ENCODE results near the gene DNAJB6. TPM values are rescaled to one million over a fixed set of nuclear protein-coding genes. Genes with fewer than 3 reads are reported as not detected.

DNAJB6 gene
- 82.5 TPM for total RNA-seq (2021; ENCODE audit: unreplicated experiment)
- polyA plus RNA-seq (2012) = 49.6 and 52.8 TPM in 2 replicates
- Bru-seq, nascent RNA = percentile 90 among the genes with signal in this experiment
- percentile 83 among the genes with signal in this experiment for BruChase-seq, experiment 1, labeled RNA remaining after a 6-hour chase
- BruChase-seq, experiment 2, labeled RNA remaining after a 2-hour chase = percentile 81 among the genes with signal in this experiment
- long read RNA-seq, full-length matches to known transcripts = 198 of 229 reads
- long read RNA-seq, partial matches to known transcripts = 11 of 229 reads
- long read RNA-seq, other reads (novel, unspliced or antisense) = 20 of 229 reads

GRCh38 chr7:157336383-157337315 lies at the start of gene DNAJB6:
TSS of gene DNAJB6 (plus strand) at chr7:157337004. CDS start at chr7:157358573, 21,569 bp downstream.
- H3K9ac ChIP-seq (ENCODE audit: low read length) = peak within 1 kb of the TSS; percentile 89
- H3K9me2 ChIP-seq (ENCODE audit: insufficient read depth) = no peaks in the 10 kb centered on the region
- ATAC-seq = peak; percentile 73
- H3K4me3 ChIP-seq (replicated peaks in 1 of 2; ENCODE audit: low read depth in 1 of 2, low read length in 2 of 2) = peak within 1 kb of the TSS; percentile 54 to 91
- ChIA-PET POLR2A (no interaction called here), CTCF (no interaction called here), RAD21 (ENCODE audit: low non-redundant PET in 1 of 2, low total read pairs in 2 of 2, uncharacterized antibody in 2 of 2, unreplicated experiment in 2 of 2) (no interaction called here)
- H3K27me3 ChIP-seq (ENCODE audit: insufficient read depth, low read length) = no peaks in the 10 kb centered on the region
- H3K9me3 ChIP-seq (ENCODE audit: control insufficient read depth in 1 of 2, insufficient read depth in 1 of 2, low read depth in 1 of 2, low read length in 2 of 2) = no peaks in the 10 kb centered on the region
- H3K4me1 ChIP-seq (ENCODE audit: control insufficient read depth in 1 of 2, insufficient read depth in 2 of 2, low read length in 2 of 2) = peaks cover 17 to 45% of the 10 kb centered on the region in 2 experiments
- H3K36me3 ChIP-seq (ENCODE audit: control insufficient read depth in 1 of 2, insufficient read depth in 2 of 2, low read length in 2 of 2) = no peaks in the 10 kb centered on the region
- peaks cover 44% of the 10 kb centered on the region for H3K79me2 ChIP-seq (ENCODE audit: insufficient read depth, low read length)
- H3K27ac ChIP-seq (ENCODE audit: low read depth, low read length) = peak within 1 kb of the TSS; percentile 59
- H4K20me1 ChIP-seq (ENCODE audit: insufficient read depth) = peaks cover 14% of the 10 kb centered on the region; the same call in 1 of the 2 replicates
- intact Hi-C loops (cut with micrococcal nuclease) = no loop called here
- H2AFZ ChIP-seq (ENCODE audit: low read depth, low read length, poor library complexity, severe bottlenecking) = no peak within 1 kb of the TSS
- peak; percentile 72 for DNase-seq (ENCODE audit: low read depth, low spot score)
- peak within 1 kb of the TSS; percentile 96 for H3K4me2 ChIP-seq (ENCODE audit: low read length)
- no TSS peak for BruUV-seq (replicated peaks)
- no peak for TF ChIP-seq ATF3 (IDR thresholded peaks at IDR 0.05)
- TF ChIP-seq, protein P1, sequence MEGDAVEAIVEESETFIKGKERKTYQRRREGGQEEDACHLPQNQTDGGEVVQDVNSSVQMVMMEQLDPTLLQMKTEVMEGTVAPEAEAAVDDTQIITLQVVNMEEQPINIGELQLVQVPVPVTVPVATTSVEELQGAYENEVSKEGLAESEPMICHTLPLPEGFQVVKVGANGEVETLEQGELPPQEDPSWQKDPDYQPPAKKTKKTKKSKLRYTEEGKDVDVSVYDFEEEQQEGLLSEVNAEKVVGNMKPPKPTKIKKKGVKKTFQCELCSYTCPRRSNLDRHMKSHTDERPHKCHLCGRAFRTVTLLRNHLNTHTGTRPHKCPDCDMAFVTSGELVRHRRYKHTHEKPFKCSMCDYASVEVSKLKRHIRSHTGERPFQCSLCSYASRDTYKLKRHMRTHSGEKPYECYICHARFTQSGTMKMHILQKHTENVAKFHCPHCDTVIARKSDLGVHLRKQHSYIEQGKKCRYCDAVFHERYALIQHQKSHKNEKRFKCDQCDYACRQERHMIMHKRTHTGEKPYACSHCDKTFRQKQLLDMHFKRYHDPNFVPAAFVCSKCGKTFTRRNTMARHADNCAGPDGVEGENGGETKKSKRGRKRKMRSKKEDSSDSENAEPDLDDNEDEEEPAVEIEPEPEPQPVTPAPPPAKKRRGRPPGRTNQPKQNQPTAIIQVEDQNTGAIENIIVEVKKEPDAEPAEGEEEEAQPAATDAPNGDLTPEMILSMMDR (IDR thresholded peaks at IDR 0.05 in 2 of 3, conservative IDR thresholded peaks at IDR 0.05 in 1 of 3; ENCODE audit: borderline replicate concordance in 1 of 3, insufficient read depth in 1 of 3, low read depth in 2 of 3, low read length in 2 of 3) = no peak
- 0 out of 2 replicates have a peak, but pooled peaks have one; percentile 18 for TF ChIP-seq SIN3A (IDR thresholded peaks at IDR 0.05; ENCODE audit: low read depth)
- no peak for TF ChIP-seq REST (IDR thresholded peaks at IDR 0.05; ENCODE audit: low read depth)
- peak; percentile 64; the same call in 1 of the 2 replicates for TF ChIP-seq ZFX (IDR thresholded peaks at IDR 0.05)
- TF ChIP-seq CBX3 (IDR thresholded peaks at IDR 0.05; ENCODE audit: low read depth) = no peak
- no peak for TF ChIP-seq JUND (IDR thresholded peaks at IDR 0.05)
- no peak for TF ChIP-seq POLR2A (IDR thresholded peaks at IDR 0.05; ENCODE audit: borderline replicate concordance, extremely low read depth, insufficient read depth, insufficient read length)
- peak; percentile 61; the same call in 1 of the 2 replicates for TF ChIP-seq ELF1 (IDR thresholded peaks at IDR 0.05; ENCODE audit: borderline replicate concordance, low read depth)
- no peak for TF ChIP-seq ZNF274 (IDR thresholded peaks at IDR 0.05; ENCODE audit: low read depth, low read length)
- no peak for TF ChIP-seq YY1 (IDR thresholded peaks at IDR 0.05; ENCODE audit: extremely low read depth, insufficient replicate concordance, low read depth, low read length)
- TF ChIP-seq EGR1 (IDR thresholded peaks at IDR 0.05; ENCODE audit: low read depth) = no peak
- TF ChIP-seq MAX (IDR thresholded peaks at IDR 0.05) = peak; percentile 62; the same call in 1 of the 2 replicates
- no peak for TF ChIP-seq EZH2phosphoT487 (IDR thresholded peaks at IDR 0.05; ENCODE audit: borderline replicate concordance)
- TF ChIP-seq RAD21 (IDR thresholded peaks at IDR 0.05; ENCODE audit: low read depth) = no peak
- TF ChIP-seq EZH2 (IDR thresholded peaks at IDR 0.05) = no peak
- peak; percentile 8 for TF ChIP-seq TCF7L2 (IDR thresholded peaks at IDR 0.05; ENCODE audit: borderline replicate concordance, extremely low read depth, insufficient read depth, insufficient read length)
- TF ChIP-seq SP1 (IDR thresholded peaks at IDR 0.05; ENCODE audit: low read depth) = no peak
- no peak for TF ChIP-seq SRF (IDR thresholded peaks at IDR 0.05; ENCODE audit: low read depth)
- no peak for TF ChIP-seq FOSL1 (IDR thresholded peaks at IDR 0.05; ENCODE audit: low read depth)
- peak; percentile 69 for TF ChIP-seq POLR2AphosphoS5 (IDR thresholded peaks at IDR 0.05; ENCODE audit: low read depth, low read length)
